ENCODE results near the gene TICAM2.

Gene TICAM2

DNA sequence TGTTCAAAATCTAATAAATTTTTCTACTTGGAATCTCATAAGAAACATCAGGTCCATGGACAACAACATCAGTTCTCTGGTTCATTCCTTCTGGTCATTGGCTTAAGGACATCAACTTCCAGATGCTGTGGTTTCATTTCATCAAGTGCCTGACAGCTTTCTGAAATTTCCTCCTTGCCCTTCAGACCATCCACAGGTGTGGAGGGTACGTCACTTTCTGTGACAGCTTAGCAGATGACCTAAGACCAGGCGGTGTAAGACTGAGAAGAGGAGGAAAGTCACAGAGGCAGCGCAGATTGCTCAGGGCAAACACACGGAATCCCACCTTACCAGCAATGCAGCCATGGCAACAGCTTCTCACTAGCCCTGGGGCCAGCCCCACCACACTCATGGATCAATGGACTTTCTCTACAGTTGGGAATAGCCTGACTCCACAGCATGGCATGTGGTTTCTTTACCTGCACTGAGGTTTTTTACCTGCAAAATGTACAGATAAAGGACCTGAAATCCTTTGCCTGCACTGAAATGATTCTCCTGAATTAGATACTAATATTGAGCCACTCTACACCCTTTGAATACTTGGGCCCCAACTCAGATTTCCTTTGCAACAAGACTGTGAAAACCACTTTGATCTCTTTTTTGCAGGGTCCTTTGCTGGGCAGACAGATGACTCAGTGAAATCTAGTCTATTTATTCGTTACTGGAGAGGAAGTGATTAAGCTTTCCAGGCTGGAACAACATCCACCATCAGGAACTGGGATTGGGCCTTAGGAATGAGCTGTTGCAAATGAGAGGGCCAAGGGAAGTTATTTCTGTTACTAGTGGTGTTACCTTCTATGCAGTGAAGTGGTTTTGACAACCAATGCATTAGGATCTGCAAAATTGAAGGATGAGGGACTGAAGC lies 26.9 kb downstream of the TICAM2 start:
- H3K27me3 ChIP-seq (ENCODE audit: control insufficient read depth in 2 of 2, insufficient read depth in 2 of 2, low read length in 2 of 2), result no peaks in the 10 kb centered on the region
- no peaks in the 10 kb centered on the region for H3K9me3 ChIP-seq (ENCODE audit: control insufficient read depth in 2 of 2, low read length in 2 of 2)
- no peak overlapping the region for H3K27ac ChIP-seq (ENCODE audit: low read depth in 2 of 2, low read length in 2 of 2)
- H3K36me3 ChIP-seq (ENCODE audit: control insufficient read depth in 2 of 2, insufficient read depth in 2 of 2, low read length in 2 of 2), result no peaks in the 10 kb centered on the region
- H3K4me1 ChIP-seq (ENCODE audit: control insufficient read depth in 2 of 2, insufficient read depth in 2 of 2, low read length in 2 of 2), result no peaks in the 10 kb centered on the region
- H3K4me3 ChIP-seq (ENCODE audit: low read length in 2 of 2), result no peak overlapping the region
- H3K9ac ChIP-seq (ENCODE audit: low read depth in 1 of 2, low read length in 2 of 2), result no peak overlapping the region

DNA sequence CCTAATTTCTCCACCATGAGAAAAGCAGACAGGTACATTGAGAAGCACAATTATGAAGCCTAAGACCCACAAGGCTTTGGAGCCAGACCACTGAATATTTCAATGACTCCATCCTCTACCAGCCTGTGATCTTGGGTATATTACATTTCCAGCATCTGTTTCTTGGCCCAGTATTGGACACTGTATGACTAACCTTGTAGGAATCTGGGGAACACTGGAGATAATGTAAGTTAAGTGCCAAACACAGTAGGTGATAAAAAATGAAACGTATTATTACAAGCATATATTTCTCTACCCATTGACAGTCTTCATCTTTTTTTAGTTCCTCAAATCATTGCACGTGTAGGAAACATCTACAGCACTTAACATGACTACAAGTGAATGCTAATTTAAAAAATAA lies 29.1 kb downstream of the TICAM2 start:
- H3K9me3 ChIP-seq (ENCODE audit: control insufficient read depth in 2 of 2, low read length in 2 of 2), result no peaks in the 10 kb centered on the region
- no peaks in the 10 kb centered on the region for H3K27me3 ChIP-seq (ENCODE audit: control insufficient read depth in 2 of 2, insufficient read depth in 2 of 2, low read length in 2 of 2)
- no peak overlapping the region for H3K9ac ChIP-seq (ENCODE audit: low read depth in 1 of 2, low read length in 2 of 2)
- H3K36me3 ChIP-seq (ENCODE audit: control insufficient read depth in 2 of 2, insufficient read depth in 2 of 2, low read length in 2 of 2), result no peaks in the 10 kb centered on the region
- H3K27ac ChIP-seq (ENCODE audit: low read depth in 2 of 2, low read length in 2 of 2), result no peak overlapping the region
- H3K4me1 ChIP-seq (ENCODE audit: control insufficient read depth in 2 of 2, insufficient read depth in 2 of 2, low read length in 2 of 2), result no peaks in the 10 kb centered on the region
- H3K4me3 ChIP-seq (ENCODE audit: low read length in 2 of 2), result no peak overlapping the region

DNA sequence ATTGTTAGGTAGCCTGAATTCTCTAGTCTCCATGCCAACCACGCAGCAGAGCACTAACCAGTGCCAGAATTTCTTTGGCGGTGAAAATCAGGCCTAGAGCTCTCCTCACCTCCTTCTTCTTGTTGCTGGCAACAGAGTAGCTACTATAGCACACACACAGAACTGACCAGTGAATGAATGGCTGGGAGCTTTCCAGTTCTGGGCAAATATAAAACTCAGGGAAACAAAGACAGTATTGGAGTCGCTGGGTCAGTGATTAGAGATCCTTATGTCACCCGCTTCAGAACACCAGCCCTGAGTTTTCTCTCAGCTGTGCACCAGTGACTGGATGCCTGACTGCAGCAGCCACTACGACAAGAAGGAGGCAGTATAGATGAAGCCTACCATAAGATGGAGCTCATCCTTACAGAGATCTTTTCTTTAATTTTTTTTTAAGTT lies 30.8 kb downstream of the TICAM2 start:
- no peak overlapping the region for H3K27ac ChIP-seq (ENCODE audit: low read depth in 2 of 2, low read length in 2 of 2)
- H3K9ac ChIP-seq (ENCODE audit: low read depth in 1 of 2, low read length in 2 of 2), result no peak overlapping the region
- no peaks in the 10 kb centered on the region for H3K9me3 ChIP-seq (ENCODE audit: control insufficient read depth in 2 of 2, low read length in 2 of 2)
- H3K4me3 ChIP-seq (ENCODE audit: low read length in 2 of 2), result no peak overlapping the region
- H3K36me3 ChIP-seq (ENCODE audit: control insufficient read depth in 2 of 2, insufficient read depth in 2 of 2, low read length in 2 of 2), result no peaks in the 10 kb centered on the region
- H3K27me3 ChIP-seq (ENCODE audit: control insufficient read depth in 2 of 2, insufficient read depth in 2 of 2, low read length in 2 of 2), result no peaks in the 10 kb centered on the region
- H3K4me1 ChIP-seq (ENCODE audit: control insufficient read depth in 2 of 2, insufficient read depth in 2 of 2, low read length in 2 of 2), result no peaks in the 10 kb centered on the region

DNA sequence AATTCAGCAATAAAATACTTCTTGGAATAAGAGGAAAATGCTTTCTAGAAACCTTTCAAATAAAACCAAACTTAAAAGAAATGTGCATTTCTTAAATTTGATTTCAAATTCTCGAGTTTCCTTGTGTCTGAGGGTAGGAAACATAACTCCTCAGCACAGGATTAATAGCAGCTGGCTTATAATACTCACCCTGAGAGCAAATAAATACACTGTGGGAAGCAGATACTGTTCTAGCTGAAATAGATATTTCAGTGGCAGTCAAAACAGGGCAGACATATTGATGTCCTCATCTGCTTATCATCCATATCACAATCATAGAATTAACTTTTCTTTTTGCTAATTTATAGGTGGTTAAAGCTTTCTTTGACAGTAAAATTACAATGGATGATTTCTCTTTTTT lies 33.6 kb downstream of the TICAM2 start:
- no peaks in the 10 kb centered on the region for H3K36me3 ChIP-seq (ENCODE audit: control insufficient read depth in 2 of 2, insufficient read depth in 2 of 2, low read length in 2 of 2)
- H3K9ac ChIP-seq (ENCODE audit: low read depth in 1 of 2, low read length in 2 of 2), result no peak overlapping the region
- H3K9me3 ChIP-seq (ENCODE audit: control insufficient read depth in 2 of 2, low read length in 2 of 2), result no peaks in the 10 kb centered on the region
- H3K27me3 ChIP-seq (ENCODE audit: control insufficient read depth in 2 of 2, insufficient read depth in 2 of 2, low read length in 2 of 2), result no peaks in the 10 kb centered on the region
- no peak overlapping the region for H3K4me3 ChIP-seq (ENCODE audit: low read length in 2 of 2)
- H3K4me1 ChIP-seq (ENCODE audit: control insufficient read depth in 2 of 2, insufficient read depth in 2 of 2, low read length in 2 of 2), result no peaks in the 10 kb centered on the region
- no peak overlapping the region for H3K27ac ChIP-seq (ENCODE audit: low read depth in 2 of 2, low read length in 2 of 2)

DNA sequence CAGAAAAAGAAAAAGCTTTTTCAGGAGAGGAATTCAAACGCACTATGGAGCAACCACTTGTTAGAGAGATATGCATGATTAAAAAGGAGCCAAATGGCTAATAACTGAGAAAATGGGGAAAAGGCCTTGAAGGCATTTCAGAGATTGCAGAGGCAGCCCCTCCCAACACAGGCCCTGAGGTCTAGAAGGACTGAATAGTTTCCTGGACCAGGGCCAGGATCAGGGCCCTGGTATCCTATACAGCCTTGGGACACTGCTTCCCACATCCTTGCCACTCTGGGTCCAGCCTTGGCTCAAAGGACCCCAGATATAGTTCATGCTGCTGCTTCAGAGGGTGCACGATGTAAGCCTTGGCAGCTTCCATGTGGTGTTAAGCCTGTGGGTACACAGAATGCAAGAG lies 37.0 kb downstream of the TICAM2 start:
- Histone ChIP-seq H3K36me3 (ENCODE audit: control insufficient read depth in 2 of 2, insufficient read depth in 2 of 2, low read length in 2 of 2) (no peaks in the 10 kb centered on the region), H3K9me3 (ENCODE audit: control insufficient read depth in 2 of 2, low read length in 2 of 2) (no peaks in the 10 kb centered on the region), H3K27me3 (ENCODE audit: control insufficient read depth in 2 of 2, insufficient read depth in 2 of 2, low read length in 2 of 2) (no peaks in the 10 kb centered on the region), H3K27ac (ENCODE audit: low read depth in 2 of 2, low read length in 2 of 2) (no peak overlapping the region), H3K4me1 (ENCODE audit: control insufficient read depth in 2 of 2, insufficient read depth in 2 of 2, low read length in 2 of 2) (no peaks in the 10 kb centered on the region), H3K9ac (ENCODE audit: low read depth in 1 of 2, low read length in 2 of 2) (no peak overlapping the region), H3K4me3 (ENCODE audit: low read length in 2 of 2) (no peak overlapping the region)

DNA sequence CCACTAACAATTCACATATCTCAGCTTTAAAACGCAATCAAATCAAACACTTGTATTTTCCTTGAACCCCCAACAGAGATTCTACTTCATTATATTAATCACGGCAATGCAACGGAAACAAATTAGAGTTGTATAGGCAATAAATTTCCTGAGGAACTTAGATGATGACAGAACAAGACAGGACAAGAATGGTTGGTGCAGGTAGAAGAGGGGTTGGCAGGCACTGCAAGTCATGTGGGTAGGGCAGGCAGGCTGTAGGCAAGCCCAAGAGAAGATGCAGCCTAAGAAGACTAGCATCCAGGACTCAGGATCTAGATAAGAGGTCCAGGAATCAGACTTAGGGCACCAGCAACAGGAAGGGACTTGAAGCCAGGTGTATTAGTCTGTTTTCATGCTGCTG lies 41.1 kb downstream of the TICAM2 start:
- Histone ChIP-seq H3K27me3 (ENCODE audit: control insufficient read depth in 2 of 2, insufficient read depth in 2 of 2, low read length in 2 of 2) (no peaks in the 10 kb centered on the region), H3K9me3 (ENCODE audit: control insufficient read depth in 2 of 2, low read length in 2 of 2) (no peaks in the 10 kb centered on the region)

DNA sequence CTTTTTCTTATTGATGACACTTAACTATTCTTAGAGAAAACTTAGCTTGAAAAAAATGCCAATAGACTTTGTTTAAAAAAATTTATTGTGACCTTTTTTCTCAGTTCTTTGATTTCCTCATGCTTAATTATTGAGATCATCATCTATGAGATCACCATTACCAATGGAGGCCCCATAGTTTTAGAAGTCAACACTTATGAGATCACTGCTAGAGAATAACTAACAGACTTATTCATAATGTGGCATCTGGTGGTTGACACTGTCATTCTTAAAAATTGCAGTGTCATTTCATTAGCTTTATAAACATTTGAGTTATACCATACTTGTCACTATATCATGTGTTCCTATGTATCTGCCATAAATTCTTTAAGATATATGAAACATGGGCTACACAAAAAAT lies 42.8 kb downstream of the TICAM2 start:
- H3K36me3 ChIP-seq (ENCODE audit: control insufficient read depth in 2 of 2, insufficient read depth in 2 of 2, low read length in 2 of 2), result no peaks in the 10 kb centered on the region
- H3K27me3 ChIP-seq (ENCODE audit: control insufficient read depth in 2 of 2, insufficient read depth in 2 of 2, low read length in 2 of 2), result no peaks in the 10 kb centered on the region
- no peak overlapping the region for H3K27ac ChIP-seq (ENCODE audit: low read depth in 2 of 2, low read length in 2 of 2)
- no peak overlapping the region for H3K4me3 ChIP-seq (ENCODE audit: low read length in 2 of 2)
- no peak overlapping the region for H3K9ac ChIP-seq (ENCODE audit: low read depth in 1 of 2, low read length in 2 of 2)
- H3K4me1 ChIP-seq (ENCODE audit: control insufficient read depth in 2 of 2, insufficient read depth in 2 of 2, low read length in 2 of 2), result peaks cover 0 to 5% of the 10 kb centered on the region in 2 donors
- no peaks in the 10 kb centered on the region for H3K9me3 ChIP-seq (ENCODE audit: control insufficient read depth in 2 of 2, low read length in 2 of 2)

More for the DNA sequence above, 41.1 kb downstream of the TICAM2 start:
- H3K4me3 ChIP-seq (ENCODE audit: low read length in 2 of 2), result no peak overlapping the region
- no peak overlapping the region for H3K27ac ChIP-seq (ENCODE audit: low read depth in 2 of 2, low read length in 2 of 2)
- H3K4me1 ChIP-seq (ENCODE audit: control insufficient read depth in 2 of 2, insufficient read depth in 2 of 2, low read length in 2 of 2), result peaks cover 0 to 5% of the 10 kb centered on the region in 2 donors
- no peak overlapping the region for H3K9ac ChIP-seq (ENCODE audit: low read depth in 1 of 2, low read length in 2 of 2)
- no peaks in the 10 kb centered on the region for H3K36me3 ChIP-seq (ENCODE audit: control insufficient read depth in 2 of 2, insufficient read depth in 2 of 2, low read length in 2 of 2)

DNA sequence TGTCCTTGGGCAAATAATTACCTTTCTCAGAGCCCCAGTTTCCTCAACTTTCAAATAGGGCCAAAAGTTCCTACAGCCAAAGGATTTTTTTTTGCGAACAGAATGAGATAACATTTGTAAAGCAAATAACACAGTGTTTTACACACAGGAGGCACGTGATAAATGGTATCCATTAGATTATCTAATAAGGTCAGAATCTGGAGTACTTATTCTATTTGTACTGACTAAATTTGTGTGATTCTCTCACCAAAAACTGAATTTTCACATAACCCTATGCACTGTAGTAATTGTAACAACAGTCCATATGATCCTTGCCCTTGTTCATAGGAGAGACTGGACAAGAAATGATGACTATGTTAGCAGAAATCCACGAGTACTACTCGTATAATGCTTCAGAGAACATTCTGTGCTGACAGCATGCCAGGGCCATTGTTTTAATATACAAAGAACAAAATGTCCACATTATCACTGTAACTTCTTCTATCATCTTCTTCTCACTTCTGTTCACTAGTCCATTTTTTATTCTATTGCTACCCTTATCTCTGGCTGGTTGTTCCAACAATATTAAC lies 43.8 kb downstream of the TICAM2 start:
- Histone ChIP-seq H3K27me3 (ENCODE audit: control insufficient read depth in 2 of 2, insufficient read depth in 2 of 2, low read length in 2 of 2) (no peaks in the 10 kb centered on the region), H3K36me3 (ENCODE audit: control insufficient read depth in 2 of 2, insufficient read depth in 2 of 2, low read length in 2 of 2) (no peaks in the 10 kb centered on the region), H3K27ac (ENCODE audit: low read depth in 2 of 2, low read length in 2 of 2) (peak overlapping the region in 1 of 2 donors; percentile 46), H3K4me1 (ENCODE audit: control insufficient read depth in 2 of 2, insufficient read depth in 2 of 2, low read length in 2 of 2) (peaks cover 0 to 5% of the 10 kb centered on the region in 2 donors), H3K4me3 (ENCODE audit: low read length in 2 of 2) (no peak overlapping the region), H3K9ac (ENCODE audit: low read depth in 1 of 2, low read length in 2 of 2) (no peak overlapping the region), H3K9me3 (ENCODE audit: control insufficient read depth in 2 of 2, low read length in 2 of 2) (no peaks in the 10 kb centered on the region)

DNA sequence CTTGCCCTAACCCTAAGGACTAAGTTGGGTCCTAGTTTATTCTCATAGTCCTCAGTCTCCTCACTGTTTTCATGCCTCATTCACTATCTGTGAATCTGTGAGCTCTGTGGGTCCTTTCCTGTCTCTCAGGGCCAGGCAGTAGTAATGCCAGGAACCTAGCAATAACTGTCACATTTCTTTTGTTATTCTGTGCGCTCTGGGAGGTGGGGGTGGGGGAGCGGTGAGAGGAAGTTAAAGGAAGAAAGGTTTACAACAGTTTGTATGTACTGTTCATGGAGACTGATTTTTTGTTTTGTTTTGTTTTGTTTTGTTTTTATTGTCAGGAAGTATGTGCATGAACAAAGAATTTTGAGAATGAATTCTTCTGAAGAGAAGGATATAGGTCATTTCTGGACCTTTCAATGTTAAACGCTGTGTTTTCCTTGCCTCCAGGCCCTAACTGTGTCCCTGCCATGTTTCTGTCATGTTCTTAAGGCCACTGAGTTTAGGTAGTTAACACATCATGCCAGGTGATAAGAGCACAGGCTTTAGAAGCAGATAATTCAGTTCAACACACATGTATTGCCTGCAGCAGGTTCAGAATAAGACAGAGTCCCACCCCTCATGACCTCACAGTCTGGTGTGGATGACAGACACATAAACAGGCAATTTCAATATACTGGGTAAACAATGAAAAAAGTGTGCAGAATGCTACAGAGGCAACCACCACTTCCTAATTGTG lies 44.5 kb downstream of the TICAM2 start:
- H3K4me1 ChIP-seq (ENCODE audit: control insufficient read depth in 2 of 2, insufficient read depth in 2 of 2, low read length in 2 of 2), result peaks cover 0 to 5% of the 10 kb centered on the region in 2 donors
- no peaks in the 10 kb centered on the region for H3K36me3 ChIP-seq (ENCODE audit: control insufficient read depth in 2 of 2, insufficient read depth in 2 of 2, low read length in 2 of 2)
- H3K4me3 ChIP-seq (ENCODE audit: low read length in 2 of 2), result no peak overlapping the region
- no peaks in the 10 kb centered on the region for H3K27me3 ChIP-seq (ENCODE audit: control insufficient read depth in 2 of 2, insufficient read depth in 2 of 2, low read length in 2 of 2)
- H3K9ac ChIP-seq (ENCODE audit: low read depth in 1 of 2, low read length in 2 of 2), result peak overlapping the region in 1 of 2 donors; percentile 30
- H3K27ac ChIP-seq (ENCODE audit: low read depth in 2 of 2, low read length in 2 of 2), result peak overlapping the region in 1 of 2 donors; percentile 46
- H3K9me3 ChIP-seq (ENCODE audit: control insufficient read depth in 2 of 2, low read length in 2 of 2), result no peaks in the 10 kb centered on the region

DNA sequence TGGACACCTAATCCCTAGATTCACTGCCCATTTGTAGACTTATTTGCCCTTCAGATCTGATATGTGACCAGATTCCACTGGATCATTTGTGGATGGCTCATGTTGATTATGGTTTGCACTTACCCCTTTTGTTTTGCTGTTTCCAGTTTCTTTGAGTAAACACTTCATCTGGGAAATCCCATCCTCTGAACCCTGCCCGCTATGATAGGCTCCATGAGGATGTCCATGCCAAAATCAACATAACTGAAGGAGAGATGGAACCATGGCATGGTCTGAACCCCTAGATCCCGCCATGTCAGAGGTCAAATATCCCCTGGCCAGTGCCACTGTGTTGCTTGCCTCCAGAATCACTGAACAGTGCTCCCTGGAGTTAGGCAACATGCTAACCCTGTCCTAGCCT lies 46.0 kb downstream of the TICAM2 start:
- Histone ChIP-seq H3K27me3 (ENCODE audit: control insufficient read depth in 2 of 2, insufficient read depth in 2 of 2, low read length in 2 of 2) (no peaks in the 10 kb centered on the region), H3K4me1 (ENCODE audit: control insufficient read depth in 2 of 2, insufficient read depth in 2 of 2, low read length in 2 of 2) (peaks cover 0 to 5% of the 10 kb centered on the region in 2 donors), H3K9ac (ENCODE audit: low read depth in 1 of 2, low read length in 2 of 2) (no peak overlapping the region), H3K27ac (ENCODE audit: low read depth in 2 of 2, low read length in 2 of 2) (no peak overlapping the region), H3K9me3 (ENCODE audit: control insufficient read depth in 2 of 2, low read length in 2 of 2) (no peaks in the 10 kb centered on the region), H3K36me3 (ENCODE audit: control insufficient read depth in 2 of 2, insufficient read depth in 2 of 2, low read length in 2 of 2) (no peaks in the 10 kb centered on the region), H3K4me3 (ENCODE audit: low read length in 2 of 2) (no peak overlapping the region)
